NOMO-1 treated with DMSO at 0.1 percent for 48 hours (cell line): ENCODE measurements around the gene ZNF138.
"Not testable (repeated sequence)": the region's sequence is repeated elsewhere in the genome, so short reads cannot be mapped to it uniquely, and the experiment has no call there.

Experiments
- DNase-seq: peaks from one replicate; lab custom pipeline; 2025; ENCODE audit not compliant: unreplicated experiment; lab: John Stamatoyannopoulos, UW

Gene ZNF138

GRCh38 chr7:64794171-64794844, at the start of gene ZNF138:
Gene ZNF138, plus strand, starts transcription at chr7:64794428. Its CDS starts 141 bp downstream, at chr7:64794569.
- DNase-seq = peak; percentile 95

GRCh38 chr7:64744680-64745079, 49.5 kb upstream of the ZNF138 start:
- DNase-seq = no peak

GRCh38 chr7:64747802-64748201, 46.4 kb upstream of the ZNF138 start:
- no peak for DNase-seq

GRCh38 chr7:64753032-64753431, 41.2 kb upstream of the ZNF138 start:
- DNase-seq = no peak

GRCh38 chr7:64755865-64756264, 38.4 kb upstream of the ZNF138 start:
- DNase-seq = no peak

- DNase-seq = no peak
Observed at GRCh38 chr7:64758151-64758550, 36.1 kb upstream of the ZNF138 start.

- no peak for DNase-seq
Observed at GRCh38 chr7:64768824-64769223, 25.4 kb upstream of the ZNF138 start.

- DNase-seq = peak; percentile 65
Observed at GRCh38 chr7:64774204-64774842, 19.9 kb upstream of the ZNF138 start.

GRCh38 chr7:64775289-64775688, 18.9 kb upstream of the ZNF138 start:
- DNase-seq = no peak

GRCh38 chr7:64784842-64785241, 9.4 kb upstream of the ZNF138 start:
- not testable (repeated sequence) for DNase-seq

GRCh38 chr7:64787295-64787694, 6.9 kb upstream of the ZNF138 start:
- DNase-seq = no peak

- DNase-seq = not testable (repeated sequence)
Observed at GRCh38 chr7:64789241-64789640, 5.0 kb upstream of the ZNF138 start.

- no peak for DNase-seq
Observed at GRCh38 chr7:64793106-64793755, 997 bp upstream of the ZNF138 start.

- no peak for DNase-seq
Observed at GRCh38 chr7:64795176-64795575, 948 bp downstream of the ZNF138 start.

GRCh38 chr7:64799169-64799568, 4.9 kb downstream of the ZNF138 start:
- not testable (repeated sequence) for DNase-seq

- no peak for DNase-seq
Observed at GRCh38 chr7:64802699-64803098, 8.5 kb downstream of the ZNF138 start.

- no peak for DNase-seq
Observed at GRCh38 chr7:64807731-64808365, 13.6 kb downstream of the ZNF138 start.

GRCh38 chr7:64811767-64812166, 17.5 kb downstream of the ZNF138 start:
- no peak for DNase-seq

- no peak for DNase-seq
Observed at GRCh38 chr7:64830926-64831325, 36.7 kb downstream of the ZNF138 start.

- no peak for DNase-seq
Observed at GRCh38 chr7:64832136-64832535, 37.9 kb downstream of the ZNF138 start.

GRCh38 chr7:64834989-64835388, 40.8 kb downstream of the ZNF138 start:
- no peak for DNase-seq

- not testable (repeated sequence) for DNase-seq
Observed at GRCh38 chr7:64835856-64836255, 41.6 kb downstream of the ZNF138 start.
